ENCODE results near the gene LAMA4.

Gene LAMA4

DNA sequence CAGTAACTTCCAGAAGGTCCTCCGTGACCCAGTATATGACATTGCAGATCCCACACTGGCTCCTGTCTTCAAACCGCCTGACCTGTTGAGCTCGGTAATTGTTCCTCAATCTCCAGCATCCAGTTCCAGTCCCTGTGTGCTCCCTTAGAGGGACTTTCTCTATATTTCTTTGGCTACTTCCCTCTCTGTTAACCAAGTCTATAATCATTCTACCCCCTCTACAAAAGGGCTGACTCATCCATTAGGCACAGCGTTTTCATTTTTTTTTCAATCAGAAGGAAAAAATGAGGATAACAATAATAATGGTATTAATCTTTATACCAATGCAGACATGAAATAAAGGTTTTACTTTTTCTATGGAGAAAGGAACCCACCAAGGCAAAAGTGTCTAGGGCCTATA is 97.7 kb downstream of the LAMA4 start:
- Mint-ChIP-seq H3K27me3 (peaks cover 5 to 14% of the 10 kb centered on the region in 2 donors), H3K27ac (no peak overlapping the region), H3K9me3 (no peaks in the 10 kb centered on the region), H3K4me1 (peaks cover 7 to 46% of the 10 kb centered on the region in 2 donors), H3K36me3 (no peaks in the 10 kb centered on the region), H3K4me3 (no peak overlapping the region)
- ATAC-seq (replicated peaks) (no peak), DNase-seq (no peak)

DNA sequence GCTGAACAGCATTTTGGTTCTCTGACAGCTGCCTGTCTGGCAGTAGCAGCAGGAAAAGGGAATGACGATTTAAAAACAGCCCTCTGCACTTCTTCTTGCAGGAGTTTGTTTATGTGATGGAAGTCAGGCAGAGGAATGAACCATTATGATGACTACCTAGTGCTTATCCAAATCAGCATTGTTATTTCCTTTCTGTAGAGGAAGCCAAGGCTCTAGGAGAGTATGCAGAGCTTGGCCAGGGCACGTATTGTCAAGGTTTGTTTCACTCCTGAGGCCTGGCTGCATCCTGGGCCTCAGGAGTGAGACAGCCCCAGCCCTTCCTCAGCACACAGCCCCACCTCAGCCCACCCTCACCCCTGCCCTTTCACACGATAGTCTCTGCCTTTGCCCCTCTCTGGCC is 98.5 kb downstream of the LAMA4 start:
- Mint-ChIP-seq H3K27me3 (peaks cover 5 to 9% of the 10 kb centered on the region in 2 donors), H3K9me3 (no peaks in the 10 kb centered on the region), H3K4me3 (no peak overlapping the region), H3K4me1 (peaks cover 7 to 46% of the 10 kb centered on the region in 2 donors), H3K27ac (no peak overlapping the region), H3K36me3 (no peaks in the 10 kb centered on the region)
- DNase-seq (no peak), ATAC-seq (replicated peaks) (no peak)

GRCh38 chr6:112154711-112155110 is 99.7 kb downstream of the LAMA4 start:
- peaks cover 0 to 3% of the 10 kb centered on the region in 2 donors for H3K27me3 Mint-ChIP-seq
- no peaks in the 10 kb centered on the region for H3K36me3 Mint-ChIP-seq
- H3K4me1 Mint-ChIP-seq: peaks cover 6 to 46% of the 10 kb centered on the region in 2 donors
- ATAC-seq (replicated peaks): peak; percentile 29 to 57
- no peak for DNase-seq
- H3K4me3 Mint-ChIP-seq: no peak overlapping the region
- no peak overlapping the region for H3K27ac Mint-ChIP-seq
- no peaks in the 10 kb centered on the region for H3K9me3 Mint-ChIP-seq

- no peaks in the 10 kb centered on the region for H3K36me3 Mint-ChIP-seq
- H3K27ac Mint-ChIP-seq: no peak overlapping the region
- peaks cover 0 to 3% of the 10 kb centered on the region in 2 donors for H3K27me3 Mint-ChIP-seq
- DNase-seq (no peak), ATAC-seq (replicated peaks) (peak; percentile 51 to 81)
- H3K4me1 Mint-ChIP-seq: peaks cover 6 to 47% of the 10 kb centered on the region in 2 donors
- no peak overlapping the region for H3K4me3 Mint-ChIP-seq
- H3K9me3 Mint-ChIP-seq: no peaks in the 10 kb centered on the region
These were observed 100.3 kb downstream of the LAMA4 start for GRCh38 chr6:112153926-112154607.

- Mint-ChIP-seq H3K27ac (no peak overlapping the region), H3K4me1 (peaks cover 6 to 34% of the 10 kb centered on the region in 2 donors), H3K27me3 (peaks cover 0 to 4% of the 10 kb centered on the region in 2 donors), H3K4me3 (no peak overlapping the region), H3K9me3 (no peaks in the 10 kb centered on the region), H3K36me3 (no peaks in the 10 kb centered on the region)
- DNase-seq (no peak), ATAC-seq (replicated peaks) (no peak)
These were observed 104.0 kb downstream of the LAMA4 start for GRCh38 chr6:112150363-112150762.

- no peak for DNase-seq
- H3K4me1 Mint-ChIP-seq: peaks cover 6 to 32% of the 10 kb centered on the region in 2 donors
- no peaks in the 10 kb centered on the region for H3K9me3 Mint-ChIP-seq
- peaks cover 0 to 8% of the 10 kb centered on the region in 2 donors for H3K27me3 Mint-ChIP-seq
- no peak overlapping the region for H3K27ac Mint-ChIP-seq
- no peak for ATAC-seq (replicated peaks)
- H3K4me3 Mint-ChIP-seq: no peak overlapping the region
- H3K36me3 Mint-ChIP-seq: no peaks in the 10 kb centered on the region
These were observed 104.6 kb downstream of the LAMA4 start for GRCh38 chr6:112149719-112150263.

DNA sequence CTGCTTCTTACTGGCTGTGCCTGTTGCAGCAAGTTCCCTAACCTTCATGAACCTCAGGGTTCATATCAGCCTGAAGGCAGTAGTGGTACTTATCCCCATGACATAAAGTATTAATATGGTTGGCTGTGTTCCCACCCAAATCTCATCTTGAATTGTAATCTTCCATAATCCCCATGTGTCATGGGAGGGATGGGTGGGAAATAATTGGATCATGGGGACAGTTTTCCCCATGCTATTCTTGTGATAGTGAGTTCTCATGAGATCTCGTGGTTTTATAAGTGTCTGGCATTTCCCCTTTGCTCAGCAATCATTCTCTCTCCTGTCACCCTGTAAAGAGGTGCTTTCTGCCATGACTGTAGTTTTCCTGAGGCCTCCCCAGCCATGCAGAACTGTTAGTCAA is 105.1 kb downstream of the LAMA4 start:
- ATAC-seq (replicated peaks) (no peak), DNase-seq (no peak)
- H3K4me1 Mint-ChIP-seq: peaks cover 4 to 27% of the 10 kb centered on the region in 2 donors
- no peak overlapping the region for H3K27ac Mint-ChIP-seq
- H3K36me3 Mint-ChIP-seq: no peaks in the 10 kb centered on the region
- H3K27me3 Mint-ChIP-seq: peaks cover 0 to 8% of the 10 kb centered on the region in 2 donors
- no peaks in the 10 kb centered on the region for H3K9me3 Mint-ChIP-seq
- no peak overlapping the region for H3K4me3 Mint-ChIP-seq

GRCh38 chr6:112148103-112148502 is 106.3 kb downstream of the LAMA4 start:
- Mint-ChIP-seq H3K27me3 (peaks cover 0 to 8% of the 10 kb centered on the region in 2 donors), H3K36me3 (no peaks in the 10 kb centered on the region), H3K4me3 (no peak overlapping the region), H3K4me1 (peaks cover 2 to 19% of the 10 kb centered on the region in 2 donors), H3K27ac (no peak overlapping the region), H3K9me3 (no peaks in the 10 kb centered on the region)
- no peak for ATAC-seq (replicated peaks)
- no peak for DNase-seq

DNA sequence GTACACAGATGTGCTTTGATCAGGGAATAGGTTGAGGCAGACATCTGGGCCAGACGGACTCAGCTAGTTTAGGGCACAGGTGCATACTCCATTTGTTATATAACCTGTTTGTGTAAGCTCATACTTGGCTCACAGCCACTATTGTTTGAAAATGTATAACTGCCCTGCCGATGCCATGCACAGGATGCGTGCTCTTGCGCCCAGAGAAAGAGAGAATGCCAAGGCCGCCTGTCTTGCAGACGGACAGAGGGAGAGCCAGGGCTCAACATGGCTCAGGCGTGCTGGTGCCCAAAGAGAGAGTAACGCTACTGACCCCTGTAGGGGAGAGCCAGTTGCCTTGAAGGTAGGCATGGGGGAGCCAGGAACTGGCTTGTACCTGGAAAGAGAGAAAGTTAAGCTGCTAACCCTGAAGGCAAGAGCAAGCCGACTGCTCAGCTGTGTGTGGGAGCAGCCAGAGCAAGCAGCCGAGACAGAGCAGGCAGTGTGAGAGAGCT is 109.2 kb downstream of the LAMA4 start:
- no peak for ATAC-seq (replicated peaks)
- H3K9me3 Mint-ChIP-seq: no peaks in the 10 kb centered on the region
- no peak overlapping the region for H3K27ac Mint-ChIP-seq
- H3K36me3 Mint-ChIP-seq: no peaks in the 10 kb centered on the region
- peaks cover 0 to 5% of the 10 kb centered on the region in 2 donors for H3K27me3 Mint-ChIP-seq
- no peak overlapping the region for H3K4me3 Mint-ChIP-seq
- peaks cover 0 to 5% of the 10 kb centered on the region in 2 donors for H3K4me1 Mint-ChIP-seq
- no peak for DNase-seq

DNA sequence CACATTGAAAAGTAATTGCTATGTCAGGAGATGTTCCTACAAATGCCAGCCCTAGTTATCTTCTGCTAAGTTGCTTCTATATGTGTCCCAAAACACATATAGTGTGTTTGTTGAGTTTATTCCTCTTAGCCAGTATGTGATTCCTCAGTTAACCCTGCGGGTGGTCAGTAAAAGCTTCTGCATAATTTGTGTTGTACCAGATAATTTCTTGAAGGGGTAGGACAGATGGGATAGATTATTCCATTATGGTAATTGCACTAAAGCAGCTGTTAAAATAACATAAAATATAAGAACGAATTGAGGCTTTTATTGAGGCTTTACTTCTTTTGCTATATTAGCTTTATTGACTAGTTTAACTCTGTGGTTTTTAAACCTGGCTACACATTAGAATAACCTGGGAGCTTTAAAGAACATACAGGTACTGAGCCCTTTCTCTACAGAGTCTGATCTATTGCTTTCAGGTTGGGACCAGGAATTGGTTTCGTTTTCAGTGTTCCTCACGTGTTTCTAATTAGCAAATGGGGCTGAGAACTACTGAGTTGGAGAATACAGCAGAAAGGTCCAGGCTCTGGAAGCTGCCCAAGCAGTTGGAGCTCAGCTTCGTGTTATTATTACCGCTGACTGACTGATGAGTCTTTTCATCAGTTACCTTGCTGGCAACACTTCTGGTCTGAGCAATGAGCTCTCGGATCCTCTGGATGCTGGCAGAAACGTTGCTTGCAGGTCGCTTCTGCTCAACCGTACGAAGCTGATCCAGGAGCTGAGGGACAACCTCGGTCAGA is 110.0 kb downstream of the LAMA4 start:
- H3K27me3 Mint-ChIP-seq: peaks cover 0 to 5% of the 10 kb centered on the region in 2 donors
- DNase-seq: no peak
- no peaks in the 10 kb centered on the region for H3K4me1 Mint-ChIP-seq
- H3K4me3 Mint-ChIP-seq: no peak overlapping the region
- H3K36me3 Mint-ChIP-seq: no peaks in the 10 kb centered on the region
- no peaks in the 10 kb centered on the region for H3K9me3 Mint-ChIP-seq
- ATAC-seq (replicated peaks): no peak
- no peak overlapping the region for H3K27ac Mint-ChIP-seq

DNA sequence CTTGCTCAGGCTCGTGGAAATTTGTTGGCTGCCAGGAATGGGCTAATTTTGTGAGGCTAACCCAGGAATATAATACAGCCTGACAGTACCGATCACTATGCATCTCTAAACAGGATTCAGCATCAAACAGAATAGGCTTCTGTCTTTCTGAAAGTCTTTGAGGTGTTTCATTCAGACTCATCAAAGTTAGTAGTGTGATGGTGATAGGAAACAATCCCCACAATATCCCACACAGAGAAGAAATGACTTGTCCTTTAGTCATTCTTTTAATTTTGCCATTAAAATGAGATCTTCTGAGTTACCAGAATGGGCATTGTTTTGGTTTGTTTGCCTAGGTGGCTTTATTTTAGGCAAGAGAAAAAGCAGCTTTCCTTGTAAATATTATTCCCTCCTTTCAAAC is 112.7 kb downstream of the LAMA4 start:
- no peak overlapping the region for H3K27ac Mint-ChIP-seq
- no peaks in the 10 kb centered on the region for H3K4me1 Mint-ChIP-seq
- H3K9me3 Mint-ChIP-seq: no peaks in the 10 kb centered on the region
- no peak overlapping the region for H3K4me3 Mint-ChIP-seq
- H3K36me3 Mint-ChIP-seq: no peaks in the 10 kb centered on the region
- ATAC-seq (replicated peaks): no peak
- no peak for DNase-seq
- peaks cover 0 to 5% of the 10 kb centered on the region in 2 donors for H3K27me3 Mint-ChIP-seq

DNA sequence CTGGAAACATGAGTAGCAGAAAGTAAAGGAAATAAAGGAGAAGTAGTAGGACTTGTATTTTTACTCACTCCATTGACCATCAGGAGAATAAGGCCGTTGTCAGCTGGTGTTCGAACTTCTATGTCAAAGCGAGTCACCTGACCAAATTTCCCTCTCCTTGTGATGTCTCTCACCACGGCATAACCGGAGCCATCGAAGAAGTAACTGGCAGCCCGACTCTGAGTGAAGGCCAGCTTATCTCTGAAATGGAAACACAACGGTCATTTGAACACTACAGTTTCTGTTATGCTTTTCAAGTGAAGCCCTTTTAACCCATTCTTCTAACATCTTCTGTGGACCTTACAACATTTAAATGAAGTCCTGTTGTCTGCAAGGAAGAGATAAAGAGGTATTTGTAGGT is 115.3 kb downstream of the LAMA4 start:
- no peaks in the 10 kb centered on the region for H3K36me3 Mint-ChIP-seq
- ATAC-seq (replicated peaks): no peak
- H3K4me3 Mint-ChIP-seq: no peak overlapping the region
- no peak for DNase-seq
- H3K27ac Mint-ChIP-seq: no peak overlapping the region
- peaks cover 0 to 3% of the 10 kb centered on the region in 2 donors for H3K27me3 Mint-ChIP-seq
- no peaks in the 10 kb centered on the region for H3K4me1 Mint-ChIP-seq
- H3K9me3 Mint-ChIP-seq: no peaks in the 10 kb centered on the region

- H3K27me3 Mint-ChIP-seq: peaks cover 0 to 12% of the 10 kb centered on the region in 2 donors
- H3K36me3 Mint-ChIP-seq: no peaks in the 10 kb centered on the region
- H3K27ac Mint-ChIP-seq: no peak overlapping the region
- DNase-seq: no peak
- no peak overlapping the region for H3K4me3 Mint-ChIP-seq
- ATAC-seq (replicated peaks): no peak
- H3K9me3 Mint-ChIP-seq: no peaks in the 10 kb centered on the region
- H3K4me1 Mint-ChIP-seq: no peaks in the 10 kb centered on the region
These were observed 123.5 kb downstream of the LAMA4 start for GRCh38 chr6:112130878-112131277.

GRCh38 chr6:112128208-112128607 is 126.2 kb downstream of the LAMA4 start:
- H3K27ac Mint-ChIP-seq: no peak overlapping the region
- DNase-seq (no peak), ATAC-seq (replicated peaks) (no peak)
- H3K4me3 Mint-ChIP-seq: no peak overlapping the region
- no peaks in the 10 kb centered on the region for H3K36me3 Mint-ChIP-seq
- H3K27me3 Mint-ChIP-seq: peaks cover 0 to 11% of the 10 kb centered on the region in 2 donors
- no peaks in the 10 kb centered on the region for H3K9me3 Mint-ChIP-seq
- H3K4me1 Mint-ChIP-seq: no peaks in the 10 kb centered on the region

Measured in stimulated activated naive B cell treated with anti-CD40 and anti-IgM and Interleukin-4, amounts not matched to agents 10 μg/mL and 1 μg/mL and 100 μg/mL, for 72 hours (primary cell).